B cell (primary cell): Measurements from ENCODE around the gene ADRM1.

ENCODE experiments used
- EZH2 ChIP-seq: IDR thresholded peaks from 2 replicates; pipeline ENCODE4 v1.6.1; 2012; ENCODE audit warnings: borderline replicate concordance, low read depth, mild to moderate bottlenecking, moderate library complexity, low read length; ENCODE audit not compliant: insufficient read depth, poor library complexity, severe bottlenecking
- TF ChIP-seq, protein P1 (sequence below): fragments of 200-600 bp; IDR thresholded peaks from one replicate; pipeline ENCODE4 v1.8.0; 2022; ENCODE audit warnings: antibody characterized with exemption, mild to moderate bottlenecking

- TF ChIP-seq, protein P1, sequence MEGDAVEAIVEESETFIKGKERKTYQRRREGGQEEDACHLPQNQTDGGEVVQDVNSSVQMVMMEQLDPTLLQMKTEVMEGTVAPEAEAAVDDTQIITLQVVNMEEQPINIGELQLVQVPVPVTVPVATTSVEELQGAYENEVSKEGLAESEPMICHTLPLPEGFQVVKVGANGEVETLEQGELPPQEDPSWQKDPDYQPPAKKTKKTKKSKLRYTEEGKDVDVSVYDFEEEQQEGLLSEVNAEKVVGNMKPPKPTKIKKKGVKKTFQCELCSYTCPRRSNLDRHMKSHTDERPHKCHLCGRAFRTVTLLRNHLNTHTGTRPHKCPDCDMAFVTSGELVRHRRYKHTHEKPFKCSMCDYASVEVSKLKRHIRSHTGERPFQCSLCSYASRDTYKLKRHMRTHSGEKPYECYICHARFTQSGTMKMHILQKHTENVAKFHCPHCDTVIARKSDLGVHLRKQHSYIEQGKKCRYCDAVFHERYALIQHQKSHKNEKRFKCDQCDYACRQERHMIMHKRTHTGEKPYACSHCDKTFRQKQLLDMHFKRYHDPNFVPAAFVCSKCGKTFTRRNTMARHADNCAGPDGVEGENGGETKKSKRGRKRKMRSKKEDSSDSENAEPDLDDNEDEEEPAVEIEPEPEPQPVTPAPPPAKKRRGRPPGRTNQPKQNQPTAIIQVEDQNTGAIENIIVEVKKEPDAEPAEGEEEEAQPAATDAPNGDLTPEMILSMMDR, result no peak
- TF ChIP-seq EZH2, result no peak
Measured at GRCh38 chr20:62317167-62317655, 14.4 kb downstream of the ADRM1 start.
